CD4-positive, alpha-beta T cell treated with Interleukin-4 for 4 hours (primary cell): ENCODE data around the gene NPW.
"Not testable (repeated sequence)": the region's sequence is repeated elsewhere in the genome, so short reads cannot be mapped to it uniquely, and the experiment has no call there.

Experiments used
- DNase-seq: peaks from one replicate; pipeline ENCODE4 v3.0.0-alpha.2; 2020

The NPW gene

DNA sequence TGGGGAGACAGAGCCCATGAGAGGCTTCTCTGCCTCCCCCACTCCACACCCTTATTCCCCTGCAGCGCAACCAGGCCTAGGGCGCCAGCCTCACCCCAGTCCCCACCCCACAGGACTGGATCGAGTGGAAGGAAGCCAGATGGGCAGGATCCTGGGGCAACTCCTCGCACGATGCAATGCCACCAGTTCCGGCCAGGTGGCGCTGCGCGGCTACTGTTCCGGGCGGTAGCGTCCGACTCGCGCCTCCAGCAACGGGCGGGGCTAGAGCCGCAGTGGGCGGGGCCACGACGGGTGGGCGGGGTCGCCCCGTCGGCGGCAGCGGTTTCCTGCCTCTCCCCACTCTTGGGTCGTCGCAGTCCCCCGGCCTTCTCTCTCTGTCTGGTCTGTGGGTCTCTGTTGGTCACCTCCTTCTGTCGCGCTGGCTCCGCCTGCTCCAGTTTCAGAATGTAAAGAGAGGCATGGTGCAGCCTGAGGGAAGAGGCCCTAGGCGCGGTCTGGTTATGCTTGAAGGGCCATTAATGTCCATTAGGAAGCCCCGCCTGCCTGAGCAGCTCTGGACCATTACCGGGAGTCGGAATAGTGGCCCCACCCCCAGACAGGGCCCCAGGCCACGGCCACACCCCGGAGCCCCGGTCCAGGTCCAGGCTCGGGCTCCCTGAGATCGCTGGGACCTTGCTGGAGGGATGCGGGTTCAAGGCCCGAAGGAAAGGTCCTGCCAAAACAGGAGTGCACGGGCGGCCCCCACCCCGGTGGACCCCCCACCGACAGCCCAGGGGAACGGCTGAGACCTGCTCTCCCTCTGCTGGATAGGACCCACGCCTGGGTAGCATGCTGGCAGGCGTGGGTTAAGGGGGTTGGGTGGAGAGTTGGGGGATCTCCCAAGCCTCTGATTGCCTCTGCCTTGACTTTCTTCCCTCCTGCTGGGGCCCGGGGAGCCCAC is 3.8 kb downstream of the NPW start:
- DNase-seq, result peak; percentile 90

GRCh38 chr16:2024032-2024420 is 4.4 kb downstream of the NPW start:
- no peak for DNase-seq

DNA sequence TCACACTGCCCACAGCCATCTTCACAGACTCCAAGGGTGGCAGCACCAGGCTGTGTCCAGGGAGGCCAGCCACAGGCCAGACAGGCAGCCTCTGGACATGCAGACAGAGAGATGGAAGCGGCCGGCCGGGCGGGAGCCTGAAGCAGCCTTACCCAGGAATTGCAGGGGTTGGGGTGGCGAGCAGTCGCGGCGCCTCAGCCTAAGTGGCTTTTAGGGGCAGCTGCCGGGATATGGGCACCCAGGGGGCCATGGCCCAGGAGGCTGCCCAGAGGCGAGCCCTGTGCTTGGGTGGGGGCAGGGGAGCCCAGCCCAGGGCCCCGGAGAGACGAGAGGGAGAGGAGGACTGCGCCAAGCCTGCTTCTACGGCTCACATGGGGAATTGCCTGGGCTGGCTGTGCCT is 5.7 kb downstream of the NPW start:
- DNase-seq, result no peak

DNA sequence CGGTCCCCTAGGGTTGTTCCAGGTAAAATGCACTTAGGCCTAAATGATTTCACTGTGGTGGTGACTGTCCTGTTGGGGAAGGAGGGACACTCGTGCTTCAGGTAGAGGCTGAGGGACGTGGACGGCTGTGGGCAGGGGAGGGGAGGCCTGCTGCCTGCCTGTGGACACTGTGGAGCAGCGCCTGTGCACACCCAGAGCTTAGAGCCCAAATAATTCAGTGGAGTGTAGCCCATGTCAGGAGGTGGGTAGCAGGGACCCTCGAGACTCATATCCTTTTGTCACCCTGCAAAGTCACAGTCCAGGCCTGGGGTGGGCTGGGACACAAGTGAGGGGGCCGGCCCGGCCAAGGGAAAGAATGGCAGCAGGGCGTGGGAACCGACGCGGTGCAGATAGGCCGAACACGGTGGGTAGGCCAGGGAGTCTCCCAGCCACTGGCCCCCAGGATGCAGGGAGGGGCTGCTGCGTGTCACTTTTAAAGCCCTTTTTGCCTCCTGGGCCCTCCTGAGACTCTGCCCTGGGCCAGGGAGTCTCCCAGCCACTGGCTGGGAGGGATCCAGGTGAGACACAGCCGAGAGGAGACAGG is 6.4 kb downstream of the NPW start:
- DNase-seq, result no peak

- DNase-seq, result no peak
Measured at GRCh38 chr16:2026461-2027023, 7.0 kb downstream of the NPW start, which contains the start of gene NHERF2. TSS of gene NHERF2 (plus strand) at chr16:2026902. CDS start at chr16:2027006, 104 bp downstream.

- no peak for DNase-seq
Measured at GRCh38 chr16:2027024-2028010, 7.7 kb downstream of the NPW start.

DNA sequence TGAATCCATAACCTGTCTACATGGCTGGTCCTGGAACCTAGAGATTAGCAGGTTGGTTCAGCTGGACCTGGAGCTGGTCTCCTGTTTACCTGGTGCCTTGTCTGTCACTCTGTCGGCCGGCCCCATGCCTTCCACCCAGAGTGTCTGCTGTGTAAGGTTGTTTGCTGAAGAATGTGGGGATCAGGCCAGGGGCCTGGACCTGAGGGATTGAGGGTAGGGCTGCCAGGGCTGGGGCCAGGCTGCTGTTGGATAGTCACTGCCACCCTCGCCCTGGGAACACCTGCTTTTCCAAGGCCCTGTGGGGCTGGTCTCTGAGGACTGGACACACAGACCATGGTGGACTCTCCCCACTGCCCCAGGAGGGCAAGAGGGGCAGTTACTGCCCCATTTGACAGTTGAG is 8.6 kb downstream of the NPW start:
- DNase-seq, result no peak

DNA sequence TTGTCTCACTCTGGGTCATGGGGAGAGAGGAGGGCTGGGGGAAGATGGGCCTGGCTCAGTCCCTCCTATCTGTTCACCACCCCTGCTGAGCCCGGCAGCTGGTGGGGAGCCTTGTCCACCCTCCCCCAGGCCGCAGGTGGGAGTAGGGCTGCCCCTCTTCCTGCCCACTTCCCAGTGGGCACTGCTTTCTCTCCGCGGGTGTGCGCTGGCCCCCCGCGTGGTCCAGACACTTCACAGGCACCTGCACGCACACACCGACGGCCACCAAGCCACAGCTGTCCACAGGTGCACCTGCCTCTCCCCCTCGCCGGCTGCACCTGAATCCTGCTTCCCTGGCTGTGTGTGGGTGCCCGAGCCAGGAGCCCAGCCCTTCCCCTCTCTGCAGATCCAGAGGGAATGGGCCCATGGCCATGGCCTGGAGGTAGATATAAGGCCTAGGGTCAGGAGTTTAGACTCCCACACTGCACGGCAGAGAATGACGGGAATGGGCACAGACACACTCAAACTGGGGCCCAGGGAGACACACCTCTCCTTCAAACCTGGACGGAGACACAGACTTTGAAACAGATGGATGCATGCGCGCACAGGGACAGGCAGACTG is 9.1 kb downstream of the NPW start:
- DNase-seq, result no peak

DNA sequence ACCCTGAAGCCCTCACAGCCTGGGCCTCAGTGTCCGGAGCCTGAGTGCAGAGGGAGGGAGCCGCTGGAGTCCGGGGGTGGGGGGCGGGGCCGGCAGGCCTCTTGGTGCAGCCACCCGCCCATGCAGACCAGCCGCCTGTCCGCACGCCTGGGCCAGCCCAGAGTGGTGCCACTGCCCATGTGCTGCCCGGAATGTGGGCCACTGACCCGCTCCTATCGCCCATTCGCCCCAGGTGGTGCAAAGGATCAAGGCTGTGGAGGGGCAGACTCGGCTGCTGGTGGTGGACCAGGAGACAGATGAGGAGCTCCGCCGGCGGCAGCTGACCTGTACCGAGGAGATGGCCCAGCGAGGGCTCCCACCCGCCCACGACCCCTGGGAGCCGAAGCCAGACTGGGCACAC is 9.8 kb downstream of the NPW start:
- no peak for DNase-seq

GRCh38 chr16:2030036-2030435 is 10.5 kb downstream of the NPW start:
- DNase-seq, result no peak

DNA sequence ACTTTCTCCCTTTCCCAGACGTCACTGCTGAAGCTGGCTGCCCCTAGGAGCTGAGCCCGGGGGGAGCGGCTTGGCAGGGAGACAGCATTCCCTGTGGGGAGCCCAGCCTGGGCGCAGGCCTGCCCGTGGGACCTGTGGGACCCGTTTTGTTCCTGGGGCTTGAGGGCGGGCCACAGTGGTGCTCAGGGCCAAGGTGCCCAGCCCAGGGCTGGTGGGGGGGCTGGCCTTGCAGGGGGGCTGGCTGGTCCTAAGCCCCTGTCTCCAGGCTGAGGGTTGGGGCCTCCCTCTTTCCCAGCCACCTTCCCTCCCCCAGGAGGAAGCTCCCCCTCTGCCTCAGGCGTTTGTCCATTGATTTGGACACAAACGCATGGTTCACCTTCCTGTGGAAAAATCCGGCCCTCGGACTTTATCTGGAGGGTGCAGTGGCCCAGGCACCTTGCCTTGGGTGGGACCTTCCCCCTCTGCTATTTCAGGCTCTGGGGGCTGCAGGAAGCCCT is 11.5 kb downstream of the NPW start:
- no peak for DNase-seq

DNA sequence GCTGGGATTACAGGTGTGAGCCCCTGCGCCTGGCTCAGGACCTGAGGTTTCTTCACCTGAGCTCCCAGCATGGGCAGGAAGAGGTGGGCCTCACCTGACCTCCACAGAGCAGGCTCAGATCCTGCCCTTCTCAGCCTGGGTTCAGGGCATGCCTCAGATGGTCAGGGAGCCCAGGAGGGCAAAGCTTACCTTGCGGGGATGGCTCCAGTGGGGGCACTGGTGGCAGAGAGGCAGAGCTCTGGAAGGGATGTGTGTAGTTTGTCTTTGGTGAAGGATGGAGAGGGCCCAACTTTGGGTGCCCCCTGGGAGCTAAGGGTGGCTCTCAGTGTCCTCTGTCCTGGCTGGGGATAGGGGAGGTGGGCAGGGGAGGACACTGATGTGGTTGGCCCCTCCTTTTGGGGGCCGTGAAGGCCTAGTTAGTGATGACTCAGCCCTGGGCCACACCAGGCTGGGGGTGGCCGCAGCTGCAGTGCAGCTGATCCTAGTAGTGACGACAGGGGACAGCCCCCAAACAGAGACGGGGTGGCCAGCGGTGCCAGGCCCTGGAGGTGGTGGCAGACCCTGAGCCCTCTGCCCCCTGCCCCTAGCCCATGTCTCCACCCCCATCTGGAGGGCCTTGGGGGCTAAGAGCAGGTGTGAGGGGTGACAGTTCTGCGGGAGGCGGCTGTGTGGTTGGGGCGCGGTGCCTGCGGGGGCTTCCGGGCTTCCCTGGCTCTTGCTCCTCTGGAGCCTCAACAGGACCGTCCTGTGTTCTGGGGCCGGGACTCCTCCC is 12.9 kb downstream of the NPW start:
- DNase-seq, result no peak

DNA sequence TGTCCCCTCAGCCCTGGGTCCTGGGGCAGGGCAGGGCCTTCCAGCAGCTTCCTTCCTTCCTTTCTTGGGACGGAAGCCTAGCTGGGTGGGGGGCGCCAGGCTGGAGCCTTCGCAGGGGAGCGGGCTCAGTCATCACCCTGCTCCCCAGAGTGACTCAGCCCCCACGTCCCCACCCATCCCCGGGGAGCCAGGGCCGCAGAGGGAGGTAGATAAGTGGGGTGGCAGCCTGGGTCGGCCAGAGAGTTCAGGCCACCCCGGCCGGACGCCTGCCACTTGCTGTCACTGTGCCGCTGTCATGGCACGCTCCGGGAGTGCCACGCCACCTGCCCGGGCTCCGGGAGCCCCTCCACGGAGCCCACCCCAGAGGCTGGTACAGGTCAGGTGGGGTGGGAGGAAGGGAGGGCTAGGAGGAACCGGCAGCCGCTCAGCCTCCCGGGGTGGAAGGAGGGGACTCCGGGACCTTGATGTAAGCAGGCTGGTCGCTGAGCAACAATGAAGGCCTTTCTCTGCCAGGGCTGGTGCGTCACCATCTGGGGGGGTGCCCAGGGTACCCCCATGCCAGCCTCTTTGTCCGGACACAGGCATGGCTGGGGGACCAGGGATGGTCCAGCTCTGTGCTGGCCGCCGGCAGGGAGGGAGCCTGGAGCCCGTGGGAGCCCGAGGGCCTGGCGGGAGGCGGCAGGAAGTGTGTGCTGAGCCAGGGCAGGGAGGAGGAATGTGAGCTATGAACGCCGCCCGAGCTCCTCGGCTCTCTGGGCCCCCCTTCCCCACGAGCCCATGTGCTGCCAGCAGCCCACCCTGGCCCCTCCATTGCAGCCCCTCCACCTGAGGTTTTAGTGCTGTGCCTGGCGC is 13.7 kb downstream of the NPW start:
- no peak for DNase-seq

DNA sequence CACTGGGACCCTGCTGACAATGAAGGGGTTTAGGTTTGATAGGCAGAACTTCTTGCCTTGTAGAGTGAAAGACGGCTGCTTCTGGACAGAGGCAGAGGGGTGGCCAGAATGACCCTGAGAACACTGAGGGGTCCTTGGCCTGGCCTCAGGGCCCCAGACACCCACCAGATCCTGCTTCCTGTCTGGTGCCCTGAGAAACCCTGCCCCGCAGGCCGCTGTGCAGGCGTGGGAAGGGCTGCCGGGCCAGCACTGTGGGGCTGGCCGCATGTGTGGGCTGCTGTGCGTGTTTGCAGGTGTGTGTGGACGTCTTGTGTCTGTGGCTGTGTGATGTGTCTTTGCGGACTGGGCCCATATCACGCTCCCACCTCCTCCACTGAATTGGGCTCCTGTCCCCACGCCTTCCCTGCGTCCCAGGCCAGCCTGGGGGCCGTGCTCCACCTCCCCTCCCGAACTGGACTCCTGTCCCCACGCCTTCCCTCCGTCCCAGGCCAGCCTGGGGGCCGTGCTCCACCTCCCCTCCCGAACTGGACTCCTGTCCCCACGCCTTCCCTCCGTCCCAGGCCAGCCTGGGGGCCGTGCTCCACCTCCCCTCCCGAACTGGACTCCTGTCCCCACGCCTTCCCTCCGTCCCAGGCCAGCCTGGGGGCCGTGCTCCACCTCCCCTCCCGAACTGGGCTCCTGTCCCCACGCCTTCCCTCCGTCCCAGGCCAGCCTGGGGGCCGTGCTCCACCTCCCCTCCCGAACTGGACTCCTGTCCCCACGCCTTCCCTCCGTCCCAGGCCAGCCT is 14.5 kb downstream of the NPW start:
- DNase-seq, result not testable (repeated sequence)

DNA sequence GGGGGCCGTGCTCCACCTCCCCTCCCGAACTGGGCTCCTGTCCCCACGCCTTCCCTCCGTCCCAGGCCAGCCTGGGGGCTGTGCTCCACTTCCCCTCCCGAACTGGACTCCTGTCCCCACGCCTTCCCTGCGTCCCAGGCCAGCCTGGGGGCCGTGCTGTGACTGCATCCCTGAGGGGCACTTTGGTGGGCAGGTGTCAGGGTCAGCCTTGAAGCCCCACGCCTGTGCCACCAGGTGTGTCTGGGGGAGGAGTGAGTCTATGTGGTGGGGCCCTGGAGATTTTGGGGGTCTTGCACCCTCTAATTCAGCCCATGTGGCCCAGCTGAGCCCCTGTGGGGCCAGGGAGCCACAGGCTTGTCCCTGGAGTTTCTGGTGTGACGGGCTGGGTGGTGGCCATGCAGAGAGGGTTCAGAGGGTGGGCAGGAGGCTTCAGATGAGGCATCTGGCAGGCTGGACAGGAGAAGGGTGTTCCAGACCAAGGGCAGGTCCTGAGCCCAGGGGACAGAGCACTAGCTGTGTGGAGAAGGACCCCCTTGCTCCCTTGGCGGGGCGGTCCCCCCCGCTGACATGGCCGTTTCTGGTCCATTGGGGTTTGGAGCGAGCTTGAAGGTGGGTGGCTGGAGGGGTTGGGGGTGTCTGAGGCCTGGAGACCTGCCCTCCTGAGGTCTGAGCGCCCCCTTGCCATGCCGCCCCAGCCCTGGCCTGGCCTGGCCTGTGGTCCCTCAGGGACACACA is 15.3 kb downstream of the NPW start:
- DNase-seq, result no peak

DNA sequence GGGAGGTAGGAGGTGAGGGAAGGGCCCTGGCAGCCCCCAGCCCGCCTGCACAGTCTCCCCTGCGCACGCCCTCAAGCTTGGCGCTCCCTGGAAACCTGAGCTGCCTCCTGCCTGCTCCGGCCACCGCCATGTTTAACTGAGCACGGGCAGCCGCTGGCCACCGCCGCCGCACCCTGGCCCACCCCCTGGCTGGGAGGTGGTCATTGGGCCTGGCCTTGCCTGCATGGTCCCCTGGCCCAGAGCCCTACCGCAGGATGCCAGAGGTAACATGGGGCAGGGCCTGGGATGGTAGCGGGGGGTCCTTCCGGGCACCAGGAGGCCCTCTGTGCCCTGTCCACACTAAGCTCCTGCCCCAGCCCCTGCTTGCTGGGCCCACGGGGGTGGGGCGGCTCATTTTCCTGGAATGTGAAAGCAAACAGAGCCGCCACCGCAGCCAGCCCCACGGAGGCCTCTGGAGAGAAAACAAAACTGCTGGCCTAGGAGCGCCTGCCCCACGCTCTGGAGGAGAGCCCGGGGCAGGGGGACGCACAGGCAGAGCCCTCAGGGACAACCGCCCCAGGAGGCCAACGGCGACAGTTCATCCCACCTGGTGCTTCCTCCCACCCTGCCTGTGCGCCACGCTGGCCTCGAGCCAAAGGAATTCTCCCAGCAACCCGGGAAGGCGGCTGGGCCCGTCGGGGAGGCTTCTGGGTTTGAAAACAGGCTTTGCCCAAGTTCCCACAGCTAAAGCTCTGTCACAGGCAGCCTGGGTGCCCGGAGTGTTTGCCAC is 16.0 kb downstream of the NPW start:
- no peak for DNase-seq

GRCh38 chr16:2036200-2036966 is 16.8 kb downstream of the NPW start:
- DNase-seq, result no peak
